CD4-positive, alpha-beta T cell treated with Interleukin-4 for 4 hours (primary cell): ENCODE data around the gene FHOD3.

Experiments
- DNase-seq: peaks from one replicate; pipeline ENCODE4 v3.0.0-alpha.2; 2020

The FHOD3 gene

GRCh38 chr18:36323421-36323820, 25.9 kb downstream of the FHOD3 start:
- no peak for DNase-seq

DNA sequence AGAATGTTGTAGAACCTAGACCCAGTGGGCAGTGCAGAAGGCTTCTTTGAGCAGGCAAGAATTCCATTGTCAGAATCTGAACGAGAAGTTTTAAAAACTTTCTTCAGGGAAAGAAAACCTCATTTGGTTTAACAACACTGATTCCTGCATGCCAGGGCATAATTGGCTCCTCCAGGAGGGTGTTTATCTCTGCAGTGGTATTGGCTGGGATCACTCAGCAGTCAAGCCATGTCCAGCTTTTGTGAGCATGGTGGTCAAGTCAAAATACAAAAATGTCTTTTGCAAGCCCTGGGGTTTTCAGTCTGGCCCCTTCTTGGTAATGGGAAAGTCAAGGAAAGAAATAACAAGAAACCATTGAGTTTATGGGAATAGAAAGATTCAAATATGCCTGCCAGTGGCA, 28.3 kb downstream of the FHOD3 start:
- DNase-seq: no peak

GRCh38 chr18:36326771-36327170, 29.3 kb downstream of the FHOD3 start:
- DNase-seq: no peak

GRCh38 chr18:36327352-36328316, 30.1 kb downstream of the FHOD3 start:
- DNase-seq: no peak

GRCh38 chr18:36328385-36328858, 30.9 kb downstream of the FHOD3 start:
- DNase-seq: no peak

GRCh38 chr18:36328916-36329315, 31.4 kb downstream of the FHOD3 start:
- DNase-seq: no peak

GRCh38 chr18:36329684-36330434, 32.3 kb downstream of the FHOD3 start:
- DNase-seq: no peak

DNA sequence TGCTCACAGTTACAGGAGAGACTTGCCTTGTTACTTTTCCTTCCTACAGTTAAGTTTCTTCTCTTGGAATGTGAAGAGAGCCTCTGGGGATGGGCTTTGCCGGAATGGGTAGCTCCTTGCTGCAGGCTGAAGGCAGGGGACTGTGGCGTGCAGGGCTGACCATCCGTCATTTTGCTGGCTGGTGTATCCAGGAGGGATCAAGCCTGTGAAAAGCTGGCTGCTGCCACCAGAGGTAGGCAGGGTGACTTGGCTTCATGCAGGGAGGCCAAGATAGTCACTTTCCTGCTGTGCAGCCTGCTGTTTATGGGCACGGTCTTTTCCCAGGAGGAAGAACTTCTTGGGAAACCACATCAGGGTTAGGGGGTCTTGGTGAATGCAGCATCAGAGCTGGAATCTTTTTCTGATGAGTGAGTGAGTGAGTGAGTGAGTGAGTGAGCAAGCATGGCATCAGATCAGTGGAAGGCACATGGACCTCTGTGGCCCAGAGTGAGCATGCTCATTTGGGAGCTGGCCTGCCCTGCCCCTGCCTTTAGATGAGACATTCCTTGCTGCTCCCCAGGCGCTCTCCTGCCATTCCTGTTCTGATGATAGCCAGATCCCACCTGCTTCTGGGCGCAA, 33.0 kb downstream of the FHOD3 start:
- DNase-seq: no peak

DNA sequence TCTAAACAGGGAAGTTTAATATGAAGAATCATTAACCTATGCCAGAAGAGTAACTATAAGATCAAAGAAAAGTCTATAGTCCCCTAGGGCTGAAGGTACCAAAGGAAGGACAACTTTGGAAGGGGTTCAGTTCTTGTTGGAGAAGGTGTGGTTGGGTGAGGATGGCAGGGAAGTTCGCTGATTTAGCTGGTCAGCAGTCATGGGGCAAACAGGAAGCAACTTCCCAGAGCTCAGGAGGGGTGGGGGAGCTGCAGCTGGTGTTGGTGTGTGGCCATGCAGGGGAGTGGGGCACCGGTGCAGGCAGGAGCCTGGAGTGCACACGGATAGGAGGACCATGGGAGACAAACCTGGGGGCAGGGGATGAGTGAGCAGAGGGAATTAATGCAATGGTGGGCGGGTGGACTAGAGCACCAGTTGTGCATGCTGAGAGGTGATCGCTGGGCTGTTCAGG, 34.0 kb downstream of the FHOD3 start:
- no peak for DNase-seq

DNA sequence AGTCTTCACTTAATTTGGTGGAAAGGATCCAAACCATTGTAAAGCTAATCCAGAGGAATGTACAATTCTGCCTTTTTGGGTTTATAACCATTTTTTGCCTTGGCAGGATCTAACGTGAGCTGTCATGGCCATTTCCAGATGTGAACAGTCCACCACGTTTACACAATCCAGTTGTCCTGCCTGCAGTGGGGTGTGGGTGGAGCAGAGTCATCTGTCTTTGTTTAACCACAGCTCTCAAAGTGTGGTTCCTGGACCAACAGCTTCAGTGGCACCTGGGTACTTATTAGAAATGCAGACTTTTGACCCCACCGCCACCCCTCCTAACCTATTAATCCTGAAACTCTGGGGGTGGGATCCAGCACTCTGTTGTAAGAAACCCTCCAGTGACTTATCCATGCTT, 35.9 kb downstream of the FHOD3 start:
- DNase-seq: no peak

- no peak for DNase-seq
Observed at GRCh38 chr18:36334798-36335197, 37.3 kb downstream of the FHOD3 start.

DNA sequence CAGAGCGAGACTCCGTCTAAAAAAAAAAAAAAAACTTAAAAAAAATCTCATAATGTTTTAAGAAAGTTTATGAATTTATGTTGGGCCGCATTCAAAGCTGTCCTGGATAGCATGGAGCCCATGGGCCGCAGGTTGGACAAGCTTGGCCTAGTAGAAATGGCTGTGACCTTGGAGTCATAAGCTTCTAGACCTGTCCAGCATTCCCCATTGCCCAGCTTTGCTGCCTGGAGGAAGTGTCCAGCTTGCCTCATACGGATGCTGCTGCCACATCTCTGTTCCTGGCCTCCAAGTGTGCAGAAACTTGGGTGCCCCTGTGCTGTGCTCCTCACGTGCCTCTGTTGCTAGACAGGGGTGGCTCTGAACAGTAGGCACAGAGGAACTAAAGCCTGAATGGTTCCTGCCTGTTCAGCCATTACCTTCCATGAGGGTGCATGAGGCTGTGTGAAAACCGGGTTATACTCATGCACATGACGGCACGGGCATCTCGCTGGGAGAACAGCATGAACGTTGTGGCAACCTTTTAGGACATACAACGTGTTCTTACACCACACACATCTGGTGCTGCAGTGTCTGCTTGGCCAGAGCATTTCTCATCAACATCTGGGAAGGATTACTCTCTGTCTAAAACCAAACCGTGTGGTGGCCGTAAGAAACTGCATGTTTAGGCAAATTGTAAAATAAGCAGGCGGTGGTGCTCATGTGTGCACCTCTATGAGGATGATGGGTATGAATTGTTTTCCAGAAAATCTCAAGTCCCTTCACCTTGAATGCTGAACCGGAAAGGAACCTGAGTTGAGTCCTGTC, 38.2 kb downstream of the FHOD3 start:
- no peak for DNase-seq

DNA sequence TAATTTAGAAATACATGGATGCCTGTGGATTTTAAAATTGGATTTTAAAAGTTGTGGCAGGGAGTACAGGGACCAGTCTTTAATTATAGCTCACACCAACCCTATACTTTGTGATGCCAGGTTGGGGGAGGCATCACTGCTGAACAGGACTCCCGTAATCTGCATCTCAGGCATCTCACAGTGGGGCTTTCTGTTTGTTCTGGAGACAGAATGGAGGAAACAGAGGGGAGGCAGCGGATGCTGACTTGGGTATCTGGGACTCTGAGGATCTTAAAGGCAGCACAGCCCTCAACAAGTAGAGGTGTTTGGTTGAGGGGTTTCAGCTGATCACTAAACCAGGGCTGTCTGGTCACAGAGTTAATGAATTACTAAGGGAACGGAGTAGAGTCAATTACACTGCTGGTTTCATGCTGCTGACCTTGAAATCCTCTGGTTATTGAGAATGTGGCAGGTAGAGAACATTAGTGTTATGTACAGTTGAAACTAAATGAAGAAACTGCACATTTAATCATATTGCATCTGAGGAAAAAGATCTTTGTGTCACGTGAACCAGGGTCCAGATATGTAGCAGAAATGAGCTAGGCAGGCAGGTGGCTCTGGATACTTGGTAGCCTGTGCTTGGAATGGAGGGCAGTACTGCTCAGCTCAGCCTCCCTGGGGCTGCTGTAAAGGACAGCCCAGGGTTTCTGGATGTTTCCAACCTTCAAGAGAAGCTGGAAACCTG, 40.3 kb downstream of the FHOD3 start:
- no peak for DNase-seq

GRCh38 chr18:36338403-36338933, 41.0 kb downstream of the FHOD3 start:
- no peak for DNase-seq

DNA sequence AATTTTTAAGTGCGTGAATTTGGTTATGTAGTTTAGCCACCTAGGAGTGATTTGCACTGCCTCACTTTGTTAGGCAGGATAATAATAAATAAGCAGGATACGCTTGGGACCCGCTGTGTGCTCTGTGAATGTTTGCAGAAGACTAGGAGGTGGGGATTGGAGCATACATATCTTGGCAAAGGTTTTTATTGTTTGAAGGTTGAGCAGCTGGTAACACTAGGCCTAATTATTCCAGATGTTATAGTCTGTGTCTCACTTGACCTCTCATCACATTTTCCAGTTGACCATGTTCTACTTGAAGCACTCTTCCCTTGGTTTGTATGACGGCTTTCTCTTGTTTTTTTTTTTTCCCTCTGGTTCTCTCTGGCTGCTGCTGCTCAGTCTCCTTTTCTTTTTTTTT, 42.7 kb downstream of the FHOD3 start:
- no peak for DNase-seq

GRCh38 chr18:36341944-36342343, 44.4 kb downstream of the FHOD3 start:
- DNase-seq: no peak

DNA sequence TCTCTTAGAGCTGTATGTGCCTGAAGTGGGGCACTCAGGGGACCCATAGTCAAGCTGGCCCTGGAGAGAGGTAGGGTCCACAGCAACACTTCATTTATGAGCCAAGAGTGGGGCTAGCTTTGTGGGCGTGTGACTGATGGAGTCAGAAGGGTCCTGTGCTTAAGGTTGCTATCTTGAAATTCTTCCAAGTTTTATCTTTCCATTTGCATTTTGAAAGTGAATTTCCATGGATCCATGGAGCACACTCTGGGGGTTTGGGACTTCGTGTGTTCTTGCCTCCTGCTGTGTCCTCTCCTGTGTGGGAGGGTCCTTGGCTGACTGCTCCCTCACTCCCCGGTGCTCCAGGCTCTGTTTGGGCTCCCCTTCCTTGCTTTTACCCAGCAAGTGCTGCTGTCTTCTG, 50.8 kb downstream of the FHOD3 start:
- no peak for DNase-seq

- DNase-seq: no peak
Observed at GRCh38 chr18:36348971-36349417, 51.5 kb downstream of the FHOD3 start.

DNA sequence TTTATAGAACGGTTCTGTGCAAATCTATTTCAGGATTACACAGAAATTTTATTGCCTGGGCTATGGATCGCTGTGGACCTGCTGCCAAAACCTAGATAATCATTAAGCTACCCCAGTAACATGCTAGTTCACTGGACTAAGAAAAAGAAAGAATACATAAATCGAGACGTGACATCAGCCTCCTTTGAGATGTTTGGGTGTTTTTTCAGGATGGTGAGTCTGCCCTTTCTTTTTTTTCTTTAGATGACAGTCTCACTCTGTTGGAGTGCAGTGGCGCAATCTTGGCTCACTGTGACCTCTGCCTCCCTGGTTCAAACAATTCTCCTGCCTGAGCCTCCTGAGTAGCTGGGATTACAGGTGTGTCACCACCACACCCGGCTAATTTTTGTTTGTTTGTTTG, 52.0 kb downstream of the FHOD3 start:
- no peak for DNase-seq

- no peak for DNase-seq
Observed at GRCh38 chr18:36350251-36350651, 52.7 kb downstream of the FHOD3 start.

DNA sequence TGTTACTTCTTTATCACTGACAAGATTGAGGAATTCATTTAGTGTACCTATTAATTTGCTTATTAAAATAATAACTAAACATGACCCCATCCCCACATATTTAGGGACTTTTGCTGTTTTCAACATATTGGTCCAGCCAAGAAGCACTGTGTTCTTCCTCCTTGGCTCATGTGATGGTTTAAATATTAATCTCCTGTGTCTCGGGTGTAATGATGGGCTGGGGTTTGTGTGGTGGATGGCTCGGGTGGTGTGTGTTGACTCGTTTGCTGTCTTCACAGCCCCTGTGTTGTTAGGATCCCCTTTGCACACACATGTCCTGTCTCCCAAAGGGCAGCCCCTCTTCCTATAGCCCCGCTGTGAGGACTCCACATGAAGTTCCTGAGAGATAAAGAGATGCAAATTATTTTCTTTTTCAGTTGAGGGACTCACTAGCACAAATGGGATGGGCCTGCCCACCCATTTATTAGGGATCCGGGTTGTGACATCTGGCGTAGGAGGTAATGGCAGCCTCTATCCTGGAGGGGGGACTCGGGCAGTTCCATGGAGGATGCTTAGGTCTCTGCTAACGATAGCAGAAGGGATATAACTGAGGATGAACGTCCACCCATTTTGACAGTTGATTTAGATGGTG, 53.4 kb downstream of the FHOD3 start:
- DNase-seq: no peak
